H9 (cell line): ENCODE measurements around the gene IPP. TPM values are rescaled to one million over a fixed set of nuclear protein-coding genes. Genes with fewer than 3 reads are reported as not detected.

Source experiments
- DNase-seq: peaks from one replicate; pipeline ENCODE4 v3.0.0-alpha.2; 2017
- H2AFZ ChIP-seq: one replicate; pipeline ENCODE4 v1.6.1; 2013; ENCODE audit warnings: mild to moderate bottlenecking, low read length, control low read depth, moderate library complexity
- H2AK5ac ChIP-seq: 2 replicates; pipeline ENCODE4 v1.6.1; 2013; ENCODE audit warnings: low read length, control low read depth, mixed read lengths; ENCODE audit not compliant: insufficient read length
- H2BK120ac ChIP-seq: one replicate; pipeline ENCODE4 v1.6.1; 2013; ENCODE audit warnings: low read depth, mild to moderate bottlenecking, low read length, control low read depth, inconsistent platforms; ENCODE audit not compliant: poor library complexity, severe bottlenecking
- H2BK12ac ChIP-seq: 2 replicates; pipeline ENCODE4 v1.6.1; 2013; ENCODE audit warnings: low read length, control low read depth, mixed read lengths, low read depth; ENCODE audit not compliant: insufficient read length
- H2BK15ac ChIP-seq: 2 replicates; pipeline ENCODE4 v1.6.1; 2013; ENCODE audit warnings: low read depth, low read length, control low read depth
- H2BK20ac ChIP-seq: one replicate; pipeline ENCODE4 v1.6.1; 2013; ENCODE audit warnings: low read depth, mild to moderate bottlenecking, low read length, control low read depth, inconsistent platforms; ENCODE audit not compliant: poor library complexity, severe bottlenecking
- H2BK5ac ChIP-seq: 2 replicates; pipeline ENCODE4 v1.6.1; 2013; ENCODE audit warnings: low read length, control low read depth, mixed read lengths; ENCODE audit not compliant: insufficient read length
- H3K14ac ChIP-seq: 2 replicates; pipeline ENCODE4 v1.6.1; 2013; ENCODE audit warnings: low read length, control low read depth; ENCODE audit not compliant: insufficient read depth
- H3K18ac ChIP-seq: 2 replicates; pipeline ENCODE4 v1.6.1; 2013; ENCODE audit warnings: low read depth, mild to moderate bottlenecking, mixed read lengths, low read length, control low read depth; ENCODE audit not compliant: insufficient read length
- H3K23ac ChIP-seq: 2 replicates; pipeline ENCODE4 v1.6.1; 2013; ENCODE audit warnings: low read length, control low read depth, mixed read lengths, low read depth; ENCODE audit not compliant: insufficient read length
- H3K23me2 ChIP-seq: 2 replicates; pipeline ENCODE4 v1.6.1; 2013; ENCODE audit warnings: low read depth, mild to moderate bottlenecking, mixed read lengths, low read length, control low read depth; ENCODE audit not compliant: insufficient read length, poor library complexity, severe bottlenecking
- H3K27ac ChIP-seq: 2 replicates; pipeline ENCODE4 v1.5.1; 2013; ENCODE audit warnings: low read length, control low read depth, mixed read lengths, low read depth; ENCODE audit not compliant: insufficient read length
- H3K27me3 ChIP-seq: 2 replicates; pipeline ENCODE4 v1.6.1; 2013; ENCODE audit warnings: low read length, control low read depth, inconsistent platforms; ENCODE audit not compliant: insufficient read depth
- H3K4ac ChIP-seq: 2 replicates; pipeline ENCODE4 v1.6.1; 2013; ENCODE audit warnings: low read depth, mild to moderate bottlenecking, control low read depth, inconsistent platforms, low read length, moderate library complexity
- H3K4me1 ChIP-seq: 2 replicates; pipeline ENCODE4 v1.6.1; 2013; ENCODE audit warnings: low read length, control low read depth, inconsistent platforms; ENCODE audit not compliant: insufficient read depth
- H3K4me2 ChIP-seq: 2 replicates; pipeline ENCODE4 v1.6.1; 2013; ENCODE audit warnings: low read length, control low read depth, mixed read lengths; ENCODE audit not compliant: insufficient read length, insufficient read depth
- H3K56ac ChIP-seq: 2 replicates; pipeline ENCODE4 v1.6.1; 2013; ENCODE audit warnings: low read depth, mild to moderate bottlenecking, mixed read lengths, low read length, control low read depth; ENCODE audit not compliant: insufficient read length
- H3K79me1 ChIP-seq: 2 replicates; pipeline ENCODE4 v1.6.1; 2013; ENCODE audit warnings: low read depth, mild to moderate bottlenecking, moderate library complexity, low read length, control low read depth, inconsistent platforms; ENCODE audit not compliant: insufficient read depth, poor library complexity, severe bottlenecking
- H3K79me2 ChIP-seq: 2 replicates; pipeline ENCODE4 v1.6.1; 2013; ENCODE audit warnings: low read length, control low read depth, inconsistent platforms; ENCODE audit not compliant: insufficient read depth
- H3K9ac ChIP-seq: 2 replicates; pipeline ENCODE4 v1.6.1; 2013; ENCODE audit warnings: low read length, control low read depth, mixed read lengths; ENCODE audit not compliant: insufficient read length; ENCODE audit errors: extremely low read depth
- H3K9me3 ChIP-seq: one replicate; pipeline ENCODE4 v1.6.1; 2013; ENCODE audit warnings: low read depth, low read length, inconsistent platforms; ENCODE audit not compliant: control insufficient read depth
- H3T11ph ChIP-seq: one replicate; pipeline ENCODE4 v1.6.1; 2013; ENCODE audit warnings: mild to moderate bottlenecking, low read length, control low read depth, inconsistent platforms
- H4K20me1 ChIP-seq: one replicate; pipeline ENCODE4 v1.6.1; 2013; ENCODE audit not compliant: control insufficient read depth, insufficient read length, insufficient read depth
- H4K5ac ChIP-seq: 2 replicates; pipeline ENCODE4 v1.6.1; 2013; ENCODE audit warnings: low read depth, mild to moderate bottlenecking, mixed read lengths, low read length, control low read depth; ENCODE audit not compliant: insufficient read length
- H4K8ac ChIP-seq: replicated peaks from 2 replicates; pipeline ENCODE4 v1.6.1; 2013; ENCODE audit warnings: low read length, control low read depth, mixed read lengths, low read depth; ENCODE audit not compliant: insufficient read length
- H4K91ac ChIP-seq: 2 replicates; pipeline ENCODE4 v1.6.1; 2013; ENCODE audit warnings: low read depth, mild to moderate bottlenecking, moderate library complexity, mixed read lengths, low read length, control low read depth; ENCODE audit not compliant: insufficient read length
- H3K27ac Mint-ChIP-seq, 3 experiments: 2 replicates in 2 of 3; 3 replicates in 1 of 3; pipeline ENCODE4 v1.8.0; 2020 to 2021; ENCODE audit warnings: mixed read lengths in 3 of 3, mild to moderate bottlenecking in 1 of 3, moderate library complexity in 1 of 3
- H3K27me3 Mint-ChIP-seq: 2 replicates; pipeline ENCODE4 v1.8.0; 2021; ENCODE audit warnings: low read depth, mild to moderate bottlenecking, moderate library complexity, mixed read lengths
- H3K36me3 Mint-ChIP-seq, 3 experiments: 2 replicates in 2 of 3; 3 replicates in 1 of 3; pipeline ENCODE4 v1.8.0; 2020 to 2021; ENCODE audit warnings: low read depth in 3 of 3, mixed read lengths in 3 of 3; ENCODE audit not compliant: insufficient read depth in 1 of 3
- H3K4me1 Mint-ChIP-seq, 2 experiments: 2 replicates each; pipeline ENCODE4 v1.8.0; 2020; ENCODE audit warnings: mixed read lengths in 2 of 2
- H3K4me3 Mint-ChIP-seq, 2 experiments: 2 replicates in 1 of 2; 3 replicates in 1 of 2; pipeline ENCODE4 v1.8.0; 2020 to 2021; ENCODE audit warnings: mild to moderate bottlenecking in 2 of 2, mixed read lengths in 2 of 2, moderate library complexity in 1 of 2
- H3K9me3 Mint-ChIP-seq, 2 experiments: 2 replicates in 1 of 2; 3 replicates in 1 of 2; pipeline ENCODE4 v1.8.0; 2020; ENCODE audit warnings: mild to moderate bottlenecking in 2 of 2, mixed read lengths in 2 of 2, moderate library complexity in 1 of 2
- CTCF ChIP-seq: fragments of 200-600 bp; sonication (generic); conservative IDR thresholded peaks from 3 replicates; pipeline ENCODE4 v1.8.0; 2021; ENCODE audit warnings: antibody characterized with exemption, mild to moderate bottlenecking
- WGBS: extraction: QIAGEN DNeasy Blood & Tissue Kit; methylation state at CpG from one replicate; pipeline ENCODE4 v1.1.7; 2013; ENCODE audit warnings: missing lambda C conversion rate, low lambda C conversion rate, mixed read lengths; ENCODE audit not compliant: insufficient read length; ENCODE audit errors: extremely low coverage; 5-methylcytosine and 5-hydroxymethylcytosine counted together
- total RNA-seq: library from RNA; stranded (reverse); gene quantifications from 2 replicates; pipeline ENCODE4 v1.2.1, GENCODE V29; 2021

Gene IPP
- total RNA-seq, 1 experiment from 2014 or later: 6.3 TPM

GRCh38 chr1:45666836-45667235, 83.6 kb downstream of the IPP start:
- H3K36me3 Mint-ChIP-seq: peaks cover 8 to 13% (median 10%) of the 10 kb centered on the region in 3 experiments
- Histone ChIP-seq H3K4me2 (no peak overlapping the region), H4K5ac (no peak overlapping the region), H3K4me1 (no peaks in the 10 kb centered on the region), H4K8ac (no peak overlapping the region), H2BK12ac (no peak overlapping the region), H3K9ac (no peak overlapping the region), H3K9me3 (no peaks in the 10 kb centered on the region), H3K27me3 (no peaks in the 10 kb centered on the region), H3T11ph (no peak overlapping the region), H4K91ac (no peak overlapping the region), H2AK5ac (no peak overlapping the region), H2BK5ac (no peak overlapping the region), H4K20me1 (no peaks in the 10 kb centered on the region), H2BK15ac (no peak overlapping the region), H3K56ac (no peak overlapping the region), H3K27ac (no peak overlapping the region), H3K79me2 (peaks cover 54% of the 10 kb centered on the region; the same call in 1 of the 2 replicates), H3K4ac (no peak overlapping the region), H3K79me1 (peaks cover 14% of the 10 kb centered on the region), H2AFZ (no peak overlapping the region), H3K23ac (no peak overlapping the region), H2BK20ac (no peak overlapping the region), H3K18ac (no peak overlapping the region), H2BK120ac (no peak overlapping the region), H3K23me2 (no peaks in the 10 kb centered on the region), H3K14ac (no peak overlapping the region)
- H3K9me3 Mint-ChIP-seq: 0 out of 5 replicates have a peak, but pooled peaks cover 0 to 3% of the 10 kb centered on the region in 2 experiments
- H3K27me3 Mint-ChIP-seq: no peaks in the 10 kb centered on the region
- no peak for TF ChIP-seq CTCF
- no CpG with 5 or more reads among the region's 2 CpGs for WGBS
- H3K4me1 Mint-ChIP-seq: peaks cover 3 to 9% of the 10 kb centered on the region in 2 experiments; a peak in 3 of 4 replicates
- no peak for DNase-seq
- no peak overlapping the region for H3K4me3 Mint-ChIP-seq
- H3K27ac Mint-ChIP-seq: no peak overlapping the region
